Fibroblast of lung (primary cell): Measurements from ENCODE around the gene SNX2. TPM values are rescaled to one million over a fixed set of nuclear protein-coding genes. Genes with fewer than 3 reads are reported as not detected.

Experiments used
- DNase-seq, 2 donors: peaks; one replicate each; pipeline versions ENCODE4 v3.0.0 to v3.0.0-alpha.2; 2010; ENCODE audit warnings: low read depth in 2 of 2
- H2AFZ ChIP-seq: 2 replicates; pipeline ENCODE4 v1.5.1; 2012; ENCODE audit warnings: low read length, control low read depth, inconsistent platforms
- H3K27ac ChIP-seq: 2 replicates; pipeline ENCODE4 v1.5.1; 2011; ENCODE audit warnings: low read length, control low read depth; ENCODE audit not compliant: insufficient read depth
- H3K27me3 ChIP-seq: 2 replicates; pipeline ENCODE4 v1.5.1; 2011; ENCODE audit warnings: mild to moderate bottlenecking, low read length; ENCODE audit not compliant: control insufficient read depth, insufficient read depth
- H3K36me3 ChIP-seq: 2 replicates; pipeline ENCODE4 v1.5.1; 2011; ENCODE audit warnings: low read length; ENCODE audit not compliant: control insufficient read depth, insufficient read depth
- H3K4me1 ChIP-seq: 2 replicates; pipeline ENCODE4 v1.5.1; 2011; ENCODE audit warnings: low read length; ENCODE audit not compliant: control insufficient read depth, insufficient read depth; ENCODE audit errors: extremely low read depth
- H3K4me2 ChIP-seq: 2 replicates; pipeline ENCODE4 v1.5.1; 2011; ENCODE audit warnings: low read length, control low read depth; ENCODE audit not compliant: insufficient read depth; ENCODE audit errors: extremely low read depth
- H3K4me3 ChIP-seq, 4 experiments: fragments of 200-600 bp in 1 of 4; sonication (generic) in 1 of 4; replicated peaks in 1 of 4; 2 replicates each; pipeline ENCODE4 v1.5.1; 2011 to 2016; ENCODE audit warnings: low read length in 4 of 4, low read depth in 3 of 4, mild to moderate bottlenecking in 3 of 4, control low read depth in 2 of 4, inconsistent platforms in 1 of 4, mixed read lengths in 1 of 4; ENCODE audit not compliant: insufficient read depth in 1 of 4; ENCODE audit errors: control extremely low read depth in 1 of 4
- H3K79me2 ChIP-seq: 2 replicates; pipeline ENCODE4 v1.5.1; 2012; ENCODE audit warnings: mild to moderate bottlenecking, low read length, inconsistent platforms; ENCODE audit not compliant: control insufficient read depth, insufficient read depth
- H3K9ac ChIP-seq: 2 replicates; pipeline ENCODE4 v1.5.1; 2011; ENCODE audit warnings: mild to moderate bottlenecking, low read length, control low read depth; ENCODE audit not compliant: insufficient read depth
- H3K9me3 ChIP-seq: 2 replicates; pipeline ENCODE4 v1.5.1; 2012; ENCODE audit warnings: low read depth, low read length; ENCODE audit not compliant: control insufficient read depth, insufficient read depth
- H4K20me1 ChIP-seq: 2 replicates; pipeline ENCODE4 v1.5.1; 2011; ENCODE audit warnings: low read length; ENCODE audit not compliant: control insufficient read depth, insufficient read depth; ENCODE audit errors: extremely low read depth
- EZH2 ChIP-seq: IDR thresholded peaks from 2 replicates; pipeline ENCODE4 v1.5.1; 2012; ENCODE audit warnings: low read length, control low read depth, mild to moderate bottlenecking; ENCODE audit errors: missing control alignments
- polyA plus RNA-seq, 2 donors: library from polyadenylated mRNA; depleted of rRNA in 1 of 2; stranded (reverse) in 1 of 2; unstranded in 1 of 2; fragments of >200 nt; gene quantifications; 2 replicates each; pipeline ENCODE4 v1.2.1, GENCODE V29; 2011 to 2012; ENCODE audit warnings: missing spikeins in 1 of 2
- total RNA-seq: library from RNA; depleted of rRNA; stranded (reverse); fragments of >200 nt; gene quantifications from 2 replicates; pipeline ENCODE4 v1.2.1, GENCODE V29; 2014
- TF ChIP-seq, protein P1 (sequence below), 2 donors: IDR thresholded peaks in 1 of 2; conservative IDR thresholded peaks in 1 of 2; 1 replicate in 1 of 2; 2 replicates in 1 of 2; pipeline ENCODE4 v1.5.1; 2011 to 2012; ENCODE audit warnings: low read length in 2 of 2, control low read depth in 1 of 2, inconsistent platforms in 1 of 2, low read depth in 1 of 2, mild to moderate bottlenecking in 1 of 2

Gene SNX2
- total and polyA plus RNA-seq, 2 donors (not counting 1 experiment from before 2014, with no cell fraction given): 73.5 to 123 TPM

DNA sequence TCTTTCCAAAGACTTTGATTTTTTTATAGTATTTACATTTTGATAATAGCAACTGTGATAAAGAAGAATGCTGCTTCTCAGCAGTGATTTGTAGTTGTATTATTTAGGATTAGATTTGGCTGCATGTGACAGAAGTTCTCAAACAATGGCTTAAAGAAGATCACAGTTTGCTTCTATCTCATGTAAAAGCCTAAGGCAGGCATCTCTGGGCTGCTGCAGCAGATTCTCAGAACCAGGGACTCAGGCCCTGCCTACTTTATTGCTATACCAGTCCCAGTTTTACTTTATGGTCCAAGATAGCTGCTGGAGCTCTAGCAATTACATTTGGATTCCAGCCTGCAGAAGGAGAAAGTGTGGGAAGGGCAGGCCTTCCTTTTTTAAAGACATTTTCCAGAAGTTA is 8.8 kb upstream of the SNX2 start:
- no peak overlapping the region for H2AFZ ChIP-seq
- no peaks in the 10 kb centered on the region for H3K36me3 ChIP-seq
- H3K9ac ChIP-seq: no peak overlapping the region
- no peak for TF ChIP-seq EZH2
- no peaks in the 10 kb centered on the region for H4K20me1 ChIP-seq
- DNase-seq: no peak
- H3K4me1 ChIP-seq: no peaks in the 10 kb centered on the region
- H3K9me3 ChIP-seq: no peaks in the 10 kb centered on the region
- H3K4me2 ChIP-seq: no peak overlapping the region
- no peaks in the 10 kb centered on the region for H3K27me3 ChIP-seq
- H3K79me2 ChIP-seq: no peaks in the 10 kb centered on the region
- H3K27ac ChIP-seq: no peak overlapping the region
- no peak overlapping the region for H3K4me3 ChIP-seq

DNA sequence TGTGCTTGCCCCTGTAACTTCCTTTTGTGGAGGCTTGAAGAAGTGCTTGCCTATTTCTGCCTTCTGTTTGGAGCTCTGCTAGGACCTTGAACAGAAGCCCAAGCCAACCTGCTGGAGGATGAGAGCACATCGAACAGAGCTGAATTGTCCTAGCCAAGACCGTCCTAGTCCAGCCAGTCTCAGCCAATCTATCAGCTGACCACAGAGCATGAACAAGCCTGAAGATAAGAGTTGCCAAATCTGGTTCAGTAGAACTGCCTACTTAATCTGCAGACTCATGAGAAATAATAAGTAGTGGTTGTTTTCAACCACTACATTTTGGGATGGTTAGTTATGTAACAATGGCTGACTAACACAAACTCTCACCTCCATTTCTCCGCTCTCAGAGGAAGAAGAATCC is 4.4 kb upstream of the SNX2 start:
- H4K20me1 ChIP-seq: no peaks in the 10 kb centered on the region
- H2AFZ ChIP-seq: no peak overlapping the region
- peaks cover 5% of the 10 kb centered on the region for H3K79me2 ChIP-seq
- H3K27me3 ChIP-seq: no peaks in the 10 kb centered on the region
- no peak for TF ChIP-seq EZH2
- TF ChIP-seq, protein P1, sequence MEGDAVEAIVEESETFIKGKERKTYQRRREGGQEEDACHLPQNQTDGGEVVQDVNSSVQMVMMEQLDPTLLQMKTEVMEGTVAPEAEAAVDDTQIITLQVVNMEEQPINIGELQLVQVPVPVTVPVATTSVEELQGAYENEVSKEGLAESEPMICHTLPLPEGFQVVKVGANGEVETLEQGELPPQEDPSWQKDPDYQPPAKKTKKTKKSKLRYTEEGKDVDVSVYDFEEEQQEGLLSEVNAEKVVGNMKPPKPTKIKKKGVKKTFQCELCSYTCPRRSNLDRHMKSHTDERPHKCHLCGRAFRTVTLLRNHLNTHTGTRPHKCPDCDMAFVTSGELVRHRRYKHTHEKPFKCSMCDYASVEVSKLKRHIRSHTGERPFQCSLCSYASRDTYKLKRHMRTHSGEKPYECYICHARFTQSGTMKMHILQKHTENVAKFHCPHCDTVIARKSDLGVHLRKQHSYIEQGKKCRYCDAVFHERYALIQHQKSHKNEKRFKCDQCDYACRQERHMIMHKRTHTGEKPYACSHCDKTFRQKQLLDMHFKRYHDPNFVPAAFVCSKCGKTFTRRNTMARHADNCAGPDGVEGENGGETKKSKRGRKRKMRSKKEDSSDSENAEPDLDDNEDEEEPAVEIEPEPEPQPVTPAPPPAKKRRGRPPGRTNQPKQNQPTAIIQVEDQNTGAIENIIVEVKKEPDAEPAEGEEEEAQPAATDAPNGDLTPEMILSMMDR (conservative IDR thresholded peaks at IDR 0.05 in 1 of 2, IDR thresholded peaks at IDR 0.05 in 1 of 2; ENCODE audit: low read depth in 1 of 2, low read length in 2 of 2): no peak
- H3K4me1 ChIP-seq: no peaks in the 10 kb centered on the region
- no peak overlapping the region for H3K27ac ChIP-seq
- no peak overlapping the region for H3K4me2 ChIP-seq
- H3K9ac ChIP-seq: no peak overlapping the region
- no peaks in the 10 kb centered on the region for H3K36me3 ChIP-seq
- H3K4me3 ChIP-seq: no peak overlapping the region
- peak in 1 of 2 donors; percentile 63 for DNase-seq
- H3K9me3 ChIP-seq: no peaks in the 10 kb centered on the region

DNA sequence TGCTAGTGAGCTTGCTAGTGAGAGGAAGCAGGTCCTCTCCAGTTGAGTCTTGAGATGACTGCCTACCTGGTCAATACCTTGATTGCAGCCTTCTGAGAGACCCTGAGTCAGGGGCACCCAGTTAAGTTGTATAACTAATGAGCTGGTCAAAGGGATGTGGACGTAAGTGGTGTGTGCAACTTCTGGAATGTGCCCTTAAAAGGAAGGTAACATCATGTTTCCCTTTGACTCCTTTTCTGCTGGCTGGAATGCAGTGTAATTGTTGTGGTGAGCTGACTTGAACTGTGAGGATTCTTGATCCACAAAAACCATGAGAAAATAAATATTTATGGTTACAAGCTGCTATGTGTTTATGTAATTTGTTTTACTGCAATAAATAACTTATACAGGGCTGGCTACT is 2.4 kb upstream of the SNX2 start:
- H3K4me1 ChIP-seq: peaks cover 2% of the 10 kb centered on the region
- no peak overlapping the region for H3K4me3 ChIP-seq
- H3K4me2 ChIP-seq: no peak overlapping the region
- H3K27me3 ChIP-seq: no peaks in the 10 kb centered on the region
- no peak overlapping the region for H2AFZ ChIP-seq
- no peak for TF ChIP-seq EZH2
- TF ChIP-seq, protein P1 (conservative IDR thresholded peaks at IDR 0.05 in 1 of 2, IDR thresholded peaks at IDR 0.05 in 1 of 2; ENCODE audit: low read depth in 1 of 2, low read length in 2 of 2): no peak
- H3K79me2 ChIP-seq: peaks cover 22% of the 10 kb centered on the region
- no peaks in the 10 kb centered on the region for H3K36me3 ChIP-seq
- no peaks in the 10 kb centered on the region for H3K9me3 ChIP-seq
- no peak overlapping the region for H3K27ac ChIP-seq
- no peak overlapping the region for H3K9ac ChIP-seq
- DNase-seq: peak in 1 of 2 donors; percentile 84
- H4K20me1 ChIP-seq: no peaks in the 10 kb centered on the region
